Hematopoietic multipotent progenitor cell treated with erythropoietin and hydrocortisone succinate and interleukin-3 and kit ligand, for 15 days (in vitro differentiated cells): ENCODE data around the gene PHF3.
A peak's percentile ranks its signal among the peaks of the same experiment; 100 is the strongest.
"Not testable (repeated sequence)": the region's sequence is repeated elsewhere in the genome, so short reads cannot be mapped to it uniquely, and the experiment has no call there.

Experiments used
- DNase-seq: peaks from one replicate; pipeline ENCODE4 v3.0.0-alpha.2; 2015; ENCODE audit warnings: low spot score

Gene PHF3

DNA sequence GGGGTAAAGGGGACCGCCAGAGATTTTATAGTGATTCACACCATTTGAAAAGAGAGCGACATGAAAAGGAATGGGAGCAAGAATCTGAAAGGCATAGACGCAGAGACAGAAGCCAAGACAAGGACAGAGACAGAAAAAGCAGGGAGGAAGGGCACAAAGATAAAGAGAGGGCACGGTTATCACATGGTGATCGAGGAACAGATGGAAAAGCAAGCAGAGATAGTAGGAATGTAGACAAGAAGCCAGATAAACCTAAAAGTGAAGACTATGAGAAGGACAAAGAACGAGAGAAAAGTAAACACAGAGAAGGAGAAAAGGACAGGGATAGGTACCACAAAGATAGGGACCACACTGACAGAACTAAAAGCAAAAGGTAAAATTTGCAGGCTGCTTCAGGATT lies 77.7 kb downstream of the PHF3 start:
- DNase-seq = no peak

- no peak for DNase-seq
These were observed 78.5 kb downstream of the PHF3 start for GRCh38 chr6:63714091-63714490.

DNA sequence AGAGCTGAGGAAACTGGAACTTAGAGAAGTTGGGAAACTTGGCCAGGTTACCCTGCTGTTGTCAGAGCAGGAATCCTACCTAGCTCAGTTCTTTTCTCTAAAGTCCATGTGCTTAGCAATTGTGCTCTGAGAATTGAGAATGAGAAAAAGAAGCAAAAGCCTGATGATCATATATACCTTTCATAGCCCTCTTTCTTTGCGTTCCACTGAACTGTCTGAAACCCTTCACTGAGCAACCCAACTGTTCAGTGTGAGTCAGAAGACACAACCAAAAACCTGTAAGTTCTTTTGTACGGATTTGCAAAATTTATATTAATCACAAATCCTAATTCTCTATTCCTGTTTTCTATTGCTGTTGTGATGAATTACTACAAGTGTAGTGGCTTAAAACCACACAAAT lies 80.6 kb downstream of the PHF3 start:
- DNase-seq = no peak

DNA sequence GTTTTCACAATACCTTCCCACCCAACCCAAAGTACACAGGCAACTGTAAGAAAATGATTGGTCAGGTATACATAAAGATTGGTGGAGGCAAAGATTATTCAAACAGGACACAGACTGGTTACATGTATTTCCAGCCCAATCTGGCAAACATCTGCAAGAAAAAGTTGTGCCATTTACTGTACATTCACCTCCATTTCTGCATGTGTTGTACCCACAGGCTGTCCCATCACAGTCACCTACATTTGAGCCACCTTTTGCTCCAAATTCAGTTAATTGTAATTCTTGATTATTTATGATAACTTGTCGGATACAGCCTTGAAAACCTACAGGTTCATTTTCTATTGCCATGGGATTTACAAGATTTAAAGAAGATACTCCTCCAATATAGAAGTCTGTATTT lies 85.6 kb downstream of the PHF3 start:
- DNase-seq = no peak

GRCh38 chr6:63724721-63725120 lies 89.1 kb downstream of the PHF3 start:
- DNase-seq = no peak

GRCh38 chr6:63730311-63730710 lies 94.7 kb downstream of the PHF3 start:
- DNase-seq = no peak

DNA sequence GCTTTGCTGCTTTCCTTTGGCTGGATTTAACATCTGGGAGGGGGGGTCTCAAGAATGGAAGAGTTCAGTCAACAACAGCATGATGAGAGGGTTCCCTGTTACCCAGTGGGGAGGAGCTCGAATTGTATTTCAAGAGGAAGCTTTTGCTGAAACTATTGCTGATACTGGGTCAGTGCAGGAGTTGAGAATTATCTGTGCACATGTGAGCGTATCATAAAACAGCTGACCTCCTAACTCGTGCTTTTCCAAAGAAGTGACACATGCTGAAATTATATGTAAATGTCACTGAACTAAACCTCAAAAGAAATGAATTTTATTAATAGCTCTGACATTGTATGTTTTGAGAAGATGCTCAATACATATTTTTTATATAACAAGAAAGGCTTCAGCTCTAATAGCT lies 96.3 kb downstream of the PHF3 start:
- no peak for DNase-seq

GRCh38 chr6:63732336-63732735 lies 96.7 kb downstream of the PHF3 start:
- no peak for DNase-seq

GRCh38 chr6:63734923-63735322 lies 99.3 kb downstream of the PHF3 start:
- DNase-seq = no peak

GRCh38 chr6:63738190-63738589 lies 102.6 kb downstream of the PHF3 start:
- not testable (repeated sequence) for DNase-seq

DNA sequence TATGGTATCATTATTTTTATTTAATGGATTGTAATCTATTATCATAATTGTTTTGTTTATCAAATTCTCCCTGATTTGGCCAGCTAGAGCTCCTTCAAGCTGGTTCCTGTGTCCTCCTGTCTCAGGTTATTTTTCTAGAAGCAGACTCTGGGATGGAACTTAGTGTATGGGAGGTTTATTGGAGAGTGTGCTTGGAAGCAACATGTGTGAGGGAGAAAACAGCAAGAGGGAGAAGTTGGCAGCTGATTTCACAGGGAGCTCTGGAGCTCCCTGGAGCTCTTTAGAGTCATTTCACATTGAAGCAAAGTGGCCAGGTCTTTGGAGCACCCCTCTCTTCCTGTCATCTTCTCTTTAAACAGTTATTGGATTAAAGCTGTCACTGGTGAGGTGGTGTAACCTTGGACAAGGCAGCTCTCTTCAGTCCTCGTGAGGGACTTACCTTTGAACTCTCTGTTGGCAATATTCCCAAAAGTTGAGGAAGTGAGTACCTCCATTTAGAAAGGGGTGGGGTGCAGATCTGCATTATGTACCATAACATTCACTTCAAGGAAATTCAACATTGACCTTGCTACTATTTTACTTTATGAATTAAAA lies 103.6 kb downstream of the PHF3 start:
- no peak for DNase-seq

GRCh38 chr6:63740709-63741108 lies 105.1 kb downstream of the PHF3 start:
- DNase-seq = no peak

- DNase-seq = no peak
These were observed 106.5 kb downstream of the PHF3 start for GRCh38 chr6:63742060-63742459.

- DNase-seq = no peak
These were observed 108.1 kb downstream of the PHF3 start for GRCh38 chr6:63743691-63744090.

DNA sequence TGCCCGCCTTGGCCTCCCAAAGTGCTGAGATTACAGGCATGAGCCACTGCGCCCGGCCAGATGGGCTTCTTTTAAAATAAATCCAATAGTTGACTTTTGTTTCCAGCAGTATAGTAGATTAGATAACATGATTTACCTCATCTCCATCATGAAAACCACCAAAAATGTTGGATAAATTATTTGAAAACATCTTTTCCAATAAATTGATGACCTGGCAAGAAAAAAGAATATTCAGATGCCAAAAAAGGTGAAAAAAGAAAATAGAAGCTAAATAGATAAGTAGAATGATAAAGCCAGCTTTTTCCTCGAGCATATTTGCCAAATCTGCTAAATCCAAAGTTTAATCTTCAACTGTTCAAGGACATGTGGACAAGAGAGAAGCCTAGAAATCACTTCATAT lies 109.2 kb downstream of the PHF3 start:
- no peak for DNase-seq

GRCh38 chr6:63745784-63746183 lies 110.2 kb downstream of the PHF3 start:
- no peak for DNase-seq

DNA sequence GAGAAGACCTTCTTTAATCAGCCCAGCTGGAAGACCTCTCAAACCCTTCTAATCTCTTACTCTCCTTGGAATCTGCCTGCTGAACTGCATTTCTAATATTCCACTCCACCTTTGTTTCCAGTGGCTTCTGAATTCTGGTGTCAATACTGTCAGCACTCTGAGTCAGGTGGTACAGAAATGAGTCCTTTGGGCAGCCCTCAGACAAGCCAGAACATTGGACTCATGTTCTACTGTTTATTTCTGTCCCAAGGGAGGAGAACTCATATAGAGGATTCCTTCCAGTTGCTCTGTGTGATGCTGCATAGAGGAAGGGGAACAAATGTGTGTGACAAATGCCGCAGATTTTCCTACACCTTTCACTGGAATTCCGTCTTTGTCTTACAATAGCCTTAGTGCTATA lies 114.8 kb downstream of the PHF3 start:
- no peak for DNase-seq

DNA sequence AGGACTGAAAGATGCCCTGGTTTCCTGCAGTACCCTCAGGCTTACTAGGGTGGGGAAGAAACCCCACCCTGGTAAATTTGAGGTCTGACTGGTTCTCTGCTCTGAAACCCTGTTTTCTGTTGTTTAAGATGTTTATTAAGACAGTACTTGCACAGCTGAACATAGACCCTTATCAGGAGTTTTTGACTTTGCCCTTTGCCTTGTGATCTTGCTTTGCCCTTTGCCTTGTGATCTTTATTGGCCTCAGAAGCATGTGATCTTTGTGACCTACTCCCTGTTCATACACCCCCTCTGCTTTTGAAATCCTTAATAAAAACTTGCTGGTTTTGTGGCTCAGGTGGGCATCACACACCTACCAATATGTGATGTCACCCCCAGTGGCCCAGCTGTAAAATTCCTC lies 121.7 kb downstream of the PHF3 start:
- DNase-seq = not testable (repeated sequence)

DNA sequence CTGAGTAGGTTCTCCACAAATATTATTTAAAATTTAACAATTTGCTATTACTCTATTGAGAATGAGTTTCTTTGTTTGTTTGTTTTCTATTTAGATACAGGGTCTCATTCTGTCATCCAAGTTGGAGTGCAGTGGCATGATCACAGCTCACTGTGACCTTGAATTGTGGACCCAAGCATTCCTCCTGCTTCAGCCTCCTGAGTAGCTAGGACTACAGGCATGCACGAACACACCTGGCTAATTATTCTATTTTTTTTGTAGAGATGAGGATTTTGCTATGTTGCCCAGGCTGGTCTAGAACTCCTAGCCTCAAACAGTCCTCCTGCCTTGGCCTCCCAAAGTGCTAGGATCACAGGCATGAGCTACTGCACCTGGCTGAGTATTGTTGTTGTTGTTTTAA lies 122.2 kb downstream of the PHF3 start:
- DNase-seq = no peak

- no peak for DNase-seq
These were observed 124.1 kb downstream of the PHF3 start for GRCh38 chr6:63759605-63760105.

DNA sequence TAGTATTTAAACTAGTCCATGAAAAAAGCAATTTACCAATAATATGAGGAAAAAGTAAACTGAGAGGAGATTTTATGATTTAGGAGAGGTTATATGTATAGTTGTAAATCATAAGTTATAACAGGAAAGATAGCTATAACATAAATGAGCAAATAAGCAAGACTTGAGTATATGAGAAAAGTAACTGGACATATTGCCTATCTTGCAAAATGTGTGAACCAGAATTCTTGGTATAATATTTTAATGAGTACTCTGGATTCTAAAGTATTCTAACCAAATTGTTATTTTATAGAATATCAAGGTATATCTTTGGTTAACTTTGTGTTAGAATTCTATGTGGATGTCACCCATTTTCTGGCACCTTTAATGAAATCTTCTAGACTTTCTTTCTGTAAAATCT lies 124.6 kb downstream of the PHF3 start:
- DNase-seq = no peak

DNA sequence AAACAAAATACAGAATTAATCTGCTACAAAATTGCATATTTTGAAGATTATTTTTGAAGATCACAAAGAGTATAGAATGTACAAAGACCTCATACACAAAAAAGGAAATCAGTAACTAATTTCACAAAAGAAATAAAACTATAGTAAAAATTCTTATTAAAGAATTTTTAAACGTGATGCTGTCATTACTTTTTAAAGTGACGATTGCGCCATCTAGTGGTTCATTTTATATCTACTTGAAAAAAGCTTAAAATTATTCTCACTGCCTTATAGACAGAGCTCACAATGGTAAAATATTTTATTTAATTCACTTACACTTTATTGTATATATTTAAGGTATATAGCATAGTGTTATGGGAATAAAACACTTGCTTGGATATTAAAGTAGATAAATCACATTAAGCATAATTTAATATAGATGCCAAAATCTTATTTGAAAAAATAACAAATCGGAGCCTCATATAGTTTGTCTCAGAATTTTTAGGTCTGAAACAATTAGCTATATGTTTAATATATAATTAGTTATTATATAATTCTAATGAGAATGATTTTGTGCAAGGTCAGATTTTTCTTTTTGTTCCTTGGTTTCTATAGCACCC lies 128.8 kb downstream of the PHF3 start:
- DNase-seq = peak; percentile 77
